Psoas muscle (tissue), 8 donors: ENCODE data around the gene COX14. TPM values are rescaled to one million over a fixed set of nuclear protein-coding genes. Genes with fewer than 3 reads are reported as not detected.

Experiments used
- ATAC-seq, 4 donors: fragments of 200-7000 bp; cut with Tn5 transposase; one replicate each; pipeline ENCODE4 v1.9.1; 2020; ENCODE audit warnings: moderate library complexity in 3 of 4, mild to moderate bottlenecking in 2 of 4
- DNase-seq, 2 donors: peaks; one replicate each; pipeline ENCODE4 v3.0.0-alpha.2; 2020
- H3K27ac ChIP-seq: fragments of 200-600 bp; one replicate; pipeline ENCODE4 v1.8.0; 2022
- H3K27me3 ChIP-seq, 3 donors: fragments of 200-600 bp in 1 of 3; one replicate each; pipeline versions ENCODE4 v1.6.1 to v1.8.0; 2013 to 2022; ENCODE audit warnings: low read length in 2 of 3, mild to moderate bottlenecking in 2 of 3, moderate library complexity in 1 of 3; ENCODE audit not compliant: insufficient read depth in 3 of 3
- H3K36me3 ChIP-seq, 2 donors: fragments of 200-600 bp in 1 of 2; one replicate each; pipeline versions ENCODE4 v1.6.1 to v1.8.0; 2013 to 2022; ENCODE audit warnings: low read depth in 1 of 2, mild to moderate bottlenecking in 1 of 2, moderate library complexity in 1 of 2; ENCODE audit not compliant: insufficient read depth in 1 of 2
- H3K4me1 ChIP-seq: fragments of 200-600 bp; one replicate; pipeline ENCODE4 v1.8.0; 2022
- H3K4me3 ChIP-seq: fragments of 200-600 bp; one replicate; pipeline ENCODE4 v1.8.0; 2022; ENCODE audit warnings: mild to moderate bottlenecking
- H3K9me3 ChIP-seq: fragments of 200-600 bp; one replicate; pipeline ENCODE4 v1.8.0; 2022
- WGBS, 3 donors: extraction: QIAGEN DNeasy Blood & Tissue Kit; methylation state at CpG; one replicate each; pipeline versions ENCODE4 v1.1.6 to v1.1.7; 2013; 5-methylcytosine and 5-hydroxymethylcytosine counted together
- intact Hi-C, 2 donors: fragments of 100-400 bp; cut with DNase I; formaldehyde crosslinking; loops; one replicate each; pipeline versions ENCODE4 v1.11.0 to v1.14.2; 2022
- long read RNA-seq, 2 donors: library from polyadenylated mRNA; unstranded; transcript quantifications; one replicate each; pipeline ENCODE4 v2.0.0, GENCODE V29; 2021
- polyA plus RNA-seq, 3 donors: library from polyadenylated mRNA; stranded (reverse); fragments of 200-250 nt; gene quantifications; one replicate each; pipeline ENCODE4 v1.2.3, GENCODE V29; 2013
- total RNA-seq, 4 donors: library from RNA; stranded (reverse); fragmentation: NEBNext Ultra II Directional in 2 of 4; extraction: Animal tissue kit (Norgen Biotek cat#: 25700) in 2 of 4; gene quantifications; one replicate each; pipeline versions ENCODE4 v1.2.1 to v1.2.4, GENCODE V29; 2021 to 2023
- TF ChIP-seq, protein P1 (sequence below): fragments of 200-600 bp; IDR thresholded peaks from one replicate; pipeline ENCODE4 v1.8.0; 2022; ENCODE audit warnings: antibody characterized with exemption
- donor health status: healthy with polysubstance abuse.
- donor health status: DM: no; HTN: no; CAD: no; lungs with moderate emphysema.
- donor health status: Bipolar disorder and iron deficiency.
- donor health status: healthy.
- donor health status: DM: yes; HTN: yes; CAD: no.
- donor health status: DM: no; HTN: no; CAD: no.
- donor health status: DM: no; HTN: no; CAD: no.
- donor health status: DM: yes; HTN: yes; CAD: no.

The COX14 gene
- total RNA-seq, result 100 to 1,000 TPM; 101 to 141 (median 115) TPM
- polyA plus RNA-seq, result 100 to 1,000 TPM; 132 to 173 (median 132) TPM
- long read RNA-seq, donor 1, transcript COX14-203 (2 exons, 739 nt), result major isoform, 38 of 48 reads
- long read RNA-seq, donor 1, transcript COX14-204 (3 exons, 580 nt), result minor isoform, 5 of 48 reads
- long read RNA-seq, donor 1, partial matches to known transcripts, result 5 of 48 reads
- long read RNA-seq, donor 1, other reads (novel, unspliced or antisense), result 0 of 48 reads
- long read RNA-seq, donor 2, transcript COX14-204 (3 exons, 580 nt), result minor isoform, 8 of 64 reads
- long read RNA-seq, donor 2, transcript COX14-203 (2 exons, 739 nt), result major isoform, 54 of 64 reads
- long read RNA-seq, donor 2, partial matches to known transcripts, result 0 of 64 reads
- long read RNA-seq, donor 2, other reads (novel, unspliced or antisense), result 0 of 64 reads

DNA sequence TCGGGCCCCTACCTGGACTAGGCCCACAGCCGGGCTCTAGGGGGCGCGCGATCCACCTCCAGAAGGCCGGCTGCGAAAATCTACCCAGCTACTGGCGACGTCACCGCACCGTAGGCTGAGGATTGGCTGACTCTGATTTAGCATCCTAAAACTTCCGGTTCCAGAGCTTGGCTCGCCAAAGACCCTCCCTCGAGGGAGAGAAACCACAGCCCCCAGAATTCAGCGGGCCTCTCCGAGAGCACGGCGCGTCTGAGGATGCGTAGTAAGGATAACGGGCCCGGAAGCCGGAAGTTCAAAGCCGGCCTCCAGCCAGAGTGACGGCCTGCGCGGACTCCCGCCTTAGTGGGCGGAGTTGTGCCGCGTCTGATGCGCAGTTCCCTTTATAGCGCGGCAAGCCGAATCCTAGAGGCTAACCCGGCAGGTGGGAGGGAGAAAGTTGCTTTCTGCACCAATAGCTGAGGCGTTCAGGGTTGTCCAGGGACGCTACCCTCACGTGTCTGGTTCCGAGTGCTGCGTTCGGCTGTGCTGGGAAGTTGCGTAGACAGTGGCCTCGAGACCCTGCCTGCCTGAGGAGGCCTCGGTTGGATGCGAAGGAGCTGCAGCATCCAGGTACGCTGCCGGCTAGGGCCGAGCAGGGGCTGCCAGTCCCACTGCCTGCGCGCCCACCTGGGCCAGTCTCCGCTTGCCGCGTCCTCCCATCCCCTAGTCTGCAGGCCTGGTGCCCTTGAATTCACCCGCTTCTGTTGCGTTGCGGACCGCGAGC lies at the start of gene COX14:
TSS of gene COX14 (plus strand) at position 544 of the 763 bp plus-strand sequence. CDS start 7,808 bp downstream, outside the sequence.
- H3K4me1 ChIP-seq, result peaks cover 70% of the 10 kb centered on the region
- peak; percentile 80 to 85 (median 83) for ATAC-seq
- peaks cover 0 to 32% of the 10 kb centered on the region in 2 donors for H3K36me3 ChIP-seq
- TF ChIP-seq, protein P1, sequence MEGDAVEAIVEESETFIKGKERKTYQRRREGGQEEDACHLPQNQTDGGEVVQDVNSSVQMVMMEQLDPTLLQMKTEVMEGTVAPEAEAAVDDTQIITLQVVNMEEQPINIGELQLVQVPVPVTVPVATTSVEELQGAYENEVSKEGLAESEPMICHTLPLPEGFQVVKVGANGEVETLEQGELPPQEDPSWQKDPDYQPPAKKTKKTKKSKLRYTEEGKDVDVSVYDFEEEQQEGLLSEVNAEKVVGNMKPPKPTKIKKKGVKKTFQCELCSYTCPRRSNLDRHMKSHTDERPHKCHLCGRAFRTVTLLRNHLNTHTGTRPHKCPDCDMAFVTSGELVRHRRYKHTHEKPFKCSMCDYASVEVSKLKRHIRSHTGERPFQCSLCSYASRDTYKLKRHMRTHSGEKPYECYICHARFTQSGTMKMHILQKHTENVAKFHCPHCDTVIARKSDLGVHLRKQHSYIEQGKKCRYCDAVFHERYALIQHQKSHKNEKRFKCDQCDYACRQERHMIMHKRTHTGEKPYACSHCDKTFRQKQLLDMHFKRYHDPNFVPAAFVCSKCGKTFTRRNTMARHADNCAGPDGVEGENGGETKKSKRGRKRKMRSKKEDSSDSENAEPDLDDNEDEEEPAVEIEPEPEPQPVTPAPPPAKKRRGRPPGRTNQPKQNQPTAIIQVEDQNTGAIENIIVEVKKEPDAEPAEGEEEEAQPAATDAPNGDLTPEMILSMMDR, result peak; percentile 80
- intact Hi-C loops, result loop anchor here (1.0 to 2.0 kb wide), 2 partner anchors 55 kb away; partner anchors contain the start of gene CERS5 (in 2 of the 2)
- peak within 1 kb of the TSS; percentile 96 for H3K27ac ChIP-seq
- DNase-seq, result peak; percentile 98 to 99
- H3K9me3 ChIP-seq, result no peaks in the 10 kb centered on the region
- H3K27me3 ChIP-seq, result no peaks in the 10 kb centered on the region
- H3K4me3 ChIP-seq, result peak within 1 kb of the TSS; percentile 87
- 0% methylated on average over 54 to 59 of the region's 59 CpGs for WGBS, 3 donors

DNA sequence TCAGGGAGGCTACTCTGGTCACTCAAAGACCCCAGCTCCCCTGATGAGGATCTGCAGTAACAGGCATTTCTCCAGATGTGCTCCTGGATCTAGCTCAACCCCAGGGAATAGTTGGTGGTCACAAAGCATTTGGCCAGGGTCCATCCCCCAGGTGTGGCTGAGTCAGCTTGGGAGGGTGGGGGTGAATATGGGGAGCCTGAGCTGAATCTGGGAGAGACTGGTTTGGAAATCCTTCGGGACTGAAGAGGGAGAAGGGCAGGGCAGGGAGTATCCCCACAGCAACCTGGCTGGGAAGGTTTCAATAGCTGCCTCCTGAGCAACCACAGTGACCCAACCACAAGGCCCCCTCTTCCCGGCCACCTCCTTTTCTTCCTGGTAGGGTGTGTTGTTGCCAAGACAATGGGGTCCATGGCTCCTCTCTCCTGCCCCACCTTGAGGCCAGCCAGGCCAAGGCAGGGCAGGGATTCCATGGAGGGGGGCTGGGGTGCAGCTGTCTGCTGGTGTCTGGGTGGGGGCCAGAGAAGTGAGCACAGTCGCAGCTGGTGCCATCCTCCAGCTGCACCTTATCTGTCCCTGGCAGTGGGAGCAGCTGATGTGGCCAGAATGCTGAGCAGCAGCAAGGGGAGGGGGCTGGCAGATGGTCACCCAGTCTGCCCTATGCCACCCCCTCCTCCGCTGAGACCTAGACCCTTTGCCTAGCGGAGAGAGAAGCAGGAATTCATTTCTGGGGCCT lies 49.1 kb upstream of the COX14 start:
- WGBS, 3 donors, result 42 to 57% (median 53%) methylated on average over 5 of the region's 5 CpGs
- no peaks in the 10 kb centered on the region for H3K36me3 ChIP-seq
- TF ChIP-seq, protein P1, result no peak
- ATAC-seq, result no peak
- intact Hi-C loops, result loop anchor here in 1 of 2 donors (2.0 kb wide), 1 partner anchor 96 kb away; no protein-coding TSS in a partner anchor
- H3K27me3 ChIP-seq, result peaks cover 0 to 6% (median 0%) of the 10 kb centered on the region in 3 donors
- DNase-seq, result peak in 1 of 2 donors; percentile 20
- no peaks in the 10 kb centered on the region for H3K9me3 ChIP-seq
- no peak overlapping the region for H3K27ac ChIP-seq
- H3K4me3 ChIP-seq, result no peak overlapping the region
- no peaks in the 10 kb centered on the region for H3K4me1 ChIP-seq

GRCh38 chr12:50065726-50066310 lies 46.2 kb upstream of the COX14 start:
- intact Hi-C loops, result no loop called here
- Histone ChIP-seq H3K27me3 (no peaks in the 10 kb centered on the region), H3K9me3 (no peaks in the 10 kb centered on the region), H3K27ac (no peak overlapping the region), H3K36me3 (no peaks in the 10 kb centered on the region), H3K4me1 (no peaks in the 10 kb centered on the region), H3K4me3 (no peak overlapping the region)
- DNase-seq, result no peak
- WGBS, 3 donors, result 73 to 83% (median 80%) methylated on average over 3 of the region's 3 CpGs
- TF ChIP-seq, protein P1, result no peak
- no peak for ATAC-seq

DNA sequence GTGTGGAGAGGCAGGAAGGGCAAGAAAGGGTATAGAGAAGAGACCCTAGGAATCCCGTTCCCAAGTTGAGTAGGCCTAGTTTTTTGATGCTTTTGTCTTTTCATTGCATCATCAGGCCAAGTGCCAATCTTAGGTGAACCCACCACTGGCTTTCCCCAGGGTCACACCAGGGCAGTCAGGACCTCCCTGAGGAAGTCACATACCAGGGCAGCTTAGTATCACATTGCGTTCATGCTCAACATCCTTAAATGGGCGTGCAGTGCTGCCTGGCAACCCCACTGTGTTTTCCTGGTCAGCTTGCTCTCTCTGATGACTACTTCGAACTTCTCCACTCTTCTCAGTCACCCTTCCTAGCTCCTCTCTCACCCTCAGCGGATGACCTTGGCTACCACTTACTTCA lies 45.6 kb upstream of the COX14 start:
- H3K27ac ChIP-seq, result no peak overlapping the region
- ATAC-seq, result peak in 1 of 4 donors; percentile 52
- intact Hi-C loops, result no loop called here

More for the DNA sequence above, 45.6 kb upstream of the COX14 start:
- TF ChIP-seq, protein P1, result no peak
- no peak for DNase-seq
- no peaks in the 10 kb centered on the region for H3K9me3 ChIP-seq
- H3K4me1 ChIP-seq, result no peaks in the 10 kb centered on the region
- 27 to 30% (median 27%) methylated on average over 5 of the region's 5 CpGs for WGBS, 3 donors
- no peaks in the 10 kb centered on the region for H3K27me3 ChIP-seq
- H3K4me3 ChIP-seq, result no peak overlapping the region
- H3K36me3 ChIP-seq, result no peaks in the 10 kb centered on the region
